SJCRH30 (cell line): ENCODE data around the gene TSPAN5. TPM values are rescaled to one million over a fixed set of nuclear protein-coding genes. Genes with fewer than 3 reads are reported as not detected.

Source experiments
- DNase-seq, 2 experiments: peaks; one replicate each; pipeline ENCODE4 v3.0.0-alpha.2; 2015 to 2020
- H3K27ac ChIP-seq: fragments of 250-450 bp; sonication (Bioruptor Pico); 2 replicates; pipeline ENCODE4 v1.5.1; 2020; ENCODE audit warnings: mild to moderate bottlenecking, moderate library complexity
- H3K27me3 ChIP-seq: fragments of 250-450 bp; sonication (Bioruptor Pico); 2 replicates; pipeline ENCODE4 v1.5.1; 2020; ENCODE audit warnings: mild to moderate bottlenecking, moderate library complexity
- H3K36me3 ChIP-seq: fragments of 250-450 bp; sonication (Bioruptor Pico); 2 replicates; pipeline ENCODE4 v1.5.1; 2020; ENCODE audit warnings: mild to moderate bottlenecking, moderate library complexity
- H3K4me1 ChIP-seq: fragments of 250-450 bp; sonication (Bioruptor Pico); 2 replicates; pipeline ENCODE4 v1.5.1; 2020; ENCODE audit warnings: mild to moderate bottlenecking, moderate library complexity
- H3K4me3 ChIP-seq: fragments of 250-450 bp; sonication (Bioruptor Pico); 2 replicates; pipeline ENCODE4 v1.5.1; 2020; ENCODE audit warnings: mild to moderate bottlenecking, moderate library complexity
- H3K9me3 ChIP-seq: fragments of 250-450 bp; sonication (Bioruptor Pico); replicated peaks from 2 replicates; pipeline ENCODE4 v1.5.1; 2020; ENCODE audit warnings: mild to moderate bottlenecking, moderate library complexity
- total RNA-seq: library from RNA; depleted of rRNA; stranded (reverse); fragments of >200 nt; shearing (Covaris generic); gene quantifications from 2 replicates; pipeline ENCODE4 v1.2.3, GENCODE V29; 2014

TSPAN5 gene
- total RNA-seq, 1 experiment from 2014 or later: 27.2 TPM

DNA sequence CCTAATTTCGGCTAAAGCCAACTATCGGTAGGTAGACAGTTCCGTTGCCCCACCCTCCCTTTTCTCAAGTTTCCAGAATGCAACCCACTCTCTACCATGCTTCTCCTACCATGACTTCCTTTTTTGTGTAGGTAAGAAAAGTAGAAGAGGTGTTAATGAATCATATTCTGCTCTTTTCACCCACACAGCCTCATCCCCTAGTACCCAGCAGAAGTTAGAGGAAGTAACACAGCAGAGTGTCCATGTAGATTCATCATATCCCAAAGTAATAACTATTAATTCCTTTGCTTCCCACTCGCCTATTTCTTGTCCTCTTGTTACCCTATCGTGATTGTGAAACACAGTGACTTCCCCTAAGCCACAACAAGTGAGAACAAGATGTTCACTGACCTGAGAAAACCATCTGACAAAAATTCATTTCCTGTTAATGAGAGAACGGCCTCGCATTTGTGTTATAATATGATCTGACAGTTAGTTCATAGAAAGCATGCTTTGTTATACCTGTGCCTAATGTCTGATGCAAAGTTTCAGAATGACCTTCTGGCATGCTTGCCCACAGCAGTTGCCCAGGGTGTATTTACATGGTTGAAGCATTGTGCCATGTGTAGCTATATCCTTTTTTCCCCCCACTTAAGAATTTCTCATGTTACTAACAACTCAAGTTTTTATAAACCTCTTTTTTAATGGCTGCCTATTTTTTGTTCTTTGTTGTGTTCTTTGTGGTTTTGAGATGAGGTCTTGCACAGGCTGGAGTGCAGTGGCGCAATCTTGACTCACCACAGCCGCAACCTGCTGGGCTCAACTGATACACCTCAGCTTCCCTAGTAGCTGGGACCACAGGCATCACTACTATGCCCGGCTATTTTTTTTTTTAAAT lies 211.7 kb downstream of the TSPAN5 start:
- H3K27ac ChIP-seq: no peak overlapping the region
- H3K4me1 ChIP-seq: peaks cover 42% of the 10 kb centered on the region
- no peaks in the 10 kb centered on the region for H3K9me3 ChIP-seq
- H3K36me3 ChIP-seq: peaks cover 10% of the 10 kb centered on the region
- no peaks in the 10 kb centered on the region for H3K27me3 ChIP-seq
- DNase-seq: peak; percentile 25 to 46
- H3K4me3 ChIP-seq: no peak overlapping the region

DNA sequence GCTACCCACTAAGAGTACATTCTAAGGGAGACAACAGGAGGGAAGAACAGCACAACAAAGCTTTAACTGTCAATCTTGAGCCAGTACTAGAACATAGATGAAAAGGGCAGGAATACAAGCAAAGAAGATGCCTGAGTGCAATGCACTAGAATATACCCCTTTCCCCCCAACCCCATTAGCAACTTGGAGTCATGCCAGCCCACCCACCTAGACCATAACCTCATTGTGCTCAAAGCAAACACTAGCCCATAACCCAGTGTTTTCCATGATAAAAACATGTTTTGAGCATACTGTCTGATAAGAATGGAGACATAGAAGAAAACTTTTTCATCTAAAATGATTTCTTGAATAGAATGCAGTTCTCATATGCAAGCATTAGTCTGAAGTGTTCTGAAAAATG lies 214.0 kb downstream of the TSPAN5 start:
- Histone ChIP-seq H3K27me3 (no peaks in the 10 kb centered on the region), H3K4me1 (peaks cover 32% of the 10 kb centered on the region), H3K27ac (no peak overlapping the region), H3K9me3 (no peaks in the 10 kb centered on the region), H3K4me3 (no peak overlapping the region), H3K36me3 (peaks cover 16% of the 10 kb centered on the region)
- peak; percentile 53 to 72 for DNase-seq

DNA sequence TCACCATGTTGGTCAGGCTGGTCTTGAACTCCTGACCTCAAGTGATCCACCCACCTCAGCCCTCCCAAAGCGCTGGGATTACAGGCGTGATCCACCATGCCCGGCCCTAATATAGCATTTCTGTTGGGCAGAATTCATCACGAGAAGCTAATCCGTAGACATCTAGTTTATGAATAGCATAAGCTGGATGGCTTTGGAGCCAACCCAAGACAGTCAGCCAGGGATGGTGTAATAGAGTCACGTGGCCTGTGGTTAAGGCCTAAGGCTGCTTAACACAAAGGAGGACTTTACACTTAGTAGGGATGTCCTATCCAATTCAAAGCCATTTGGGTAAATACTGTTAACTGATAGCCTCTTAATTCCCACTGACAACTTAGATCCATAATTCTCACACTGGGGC lies 223.6 kb downstream of the TSPAN5 start:
- Histone ChIP-seq H3K4me1 (no peaks in the 10 kb centered on the region), H3K4me3 (no peak overlapping the region), H3K36me3 (peaks cover 39% of the 10 kb centered on the region), H3K9me3 (no peaks in the 10 kb centered on the region), H3K27ac (no peak overlapping the region), H3K27me3 (no peaks in the 10 kb centered on the region)
- no peak for DNase-seq

DNA sequence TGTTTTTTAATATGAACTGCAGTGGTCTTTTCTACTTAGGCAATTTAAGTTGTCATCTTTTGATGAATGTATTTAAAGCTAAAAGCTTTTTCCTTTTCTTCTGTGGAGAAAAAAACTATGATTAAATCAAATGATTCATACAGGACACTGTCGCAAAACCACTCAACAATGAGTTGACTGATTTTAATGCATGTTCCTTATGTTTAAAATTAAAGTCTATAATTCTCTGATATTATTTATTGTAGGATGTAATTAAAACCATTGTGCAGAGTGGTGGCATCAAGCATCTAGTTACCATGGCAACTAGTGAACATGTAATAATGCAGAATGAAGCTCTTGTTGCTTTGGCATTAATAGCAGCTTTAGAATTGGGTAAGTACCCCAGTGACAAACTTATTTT lies 224.7 kb downstream of the TSPAN5 start:
- Histone ChIP-seq H3K9me3 (no peaks in the 10 kb centered on the region), H3K27me3 (no peaks in the 10 kb centered on the region), H3K4me1 (no peaks in the 10 kb centered on the region), H3K4me3 (no peak overlapping the region), H3K27ac (no peak overlapping the region), H3K36me3 (peaks cover 34% of the 10 kb centered on the region)
- no peak for DNase-seq

DNA sequence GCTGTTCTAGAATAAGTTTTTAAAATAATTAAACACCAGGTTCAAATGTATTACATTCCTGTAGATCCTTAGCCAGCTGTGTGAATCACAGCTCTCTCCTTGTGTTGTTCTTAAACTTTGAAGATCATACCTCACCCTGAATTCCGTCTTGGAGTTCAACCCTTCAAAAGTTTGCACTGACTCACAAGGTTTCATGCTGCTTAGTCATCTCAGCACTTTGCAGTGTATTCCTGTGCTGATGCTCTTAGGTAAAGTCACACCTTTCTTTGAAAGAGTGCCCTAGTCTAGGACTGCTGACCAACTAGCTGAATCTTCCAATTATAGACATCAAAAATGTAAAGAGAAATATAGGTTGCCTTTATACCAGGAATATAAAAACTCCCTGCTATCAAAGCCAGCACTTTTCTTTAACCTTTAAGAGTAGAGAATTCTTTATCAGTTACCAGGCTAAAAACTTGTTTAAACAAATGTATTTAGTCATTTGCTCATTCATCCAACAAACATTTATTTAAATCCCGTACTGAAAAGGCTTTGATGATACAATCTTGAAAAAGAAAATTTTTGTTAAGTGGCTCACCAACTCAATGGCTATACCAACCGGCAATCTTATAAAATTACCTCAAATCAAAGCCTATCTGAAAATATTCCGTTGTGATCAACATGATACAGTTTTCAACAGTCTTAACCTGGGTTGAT lies 227.6 kb downstream of the TSPAN5 start:
- Histone ChIP-seq H3K36me3 (peaks cover 29% of the 10 kb centered on the region), H3K9me3 (no peaks in the 10 kb centered on the region), H3K27me3 (no peaks in the 10 kb centered on the region), H3K4me1 (no peaks in the 10 kb centered on the region), H3K4me3 (no peak overlapping the region), H3K27ac (no peak overlapping the region)
- no peak for DNase-seq

DNA sequence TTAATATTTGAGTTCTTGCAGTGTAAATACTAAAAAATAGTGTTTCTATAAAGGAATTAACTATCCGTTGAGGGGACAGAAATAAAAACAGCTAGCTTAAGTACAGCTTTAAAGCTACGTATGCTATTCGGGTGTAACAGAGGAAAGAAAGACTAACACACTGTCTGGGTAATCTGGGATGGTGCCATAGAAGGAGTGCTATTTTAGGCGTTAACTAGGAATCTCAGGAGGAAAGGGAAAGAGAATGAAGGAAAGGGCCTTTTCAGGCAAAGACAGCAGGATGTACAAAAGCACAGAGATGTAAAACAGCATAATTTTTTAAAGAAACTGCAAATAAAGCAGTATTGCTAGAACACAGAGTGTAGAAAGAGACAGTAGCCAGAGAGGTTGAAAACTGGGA lies 235.4 kb downstream of the TSPAN5 start:
- Histone ChIP-seq H3K4me1 (no peaks in the 10 kb centered on the region), H3K4me3 (no peak overlapping the region), H3K27me3 (no peaks in the 10 kb centered on the region), H3K27ac (no peak overlapping the region), H3K9me3 (no peaks in the 10 kb centered on the region), H3K36me3 (peaks cover 61% of the 10 kb centered on the region)
- DNase-seq: no peak

DNA sequence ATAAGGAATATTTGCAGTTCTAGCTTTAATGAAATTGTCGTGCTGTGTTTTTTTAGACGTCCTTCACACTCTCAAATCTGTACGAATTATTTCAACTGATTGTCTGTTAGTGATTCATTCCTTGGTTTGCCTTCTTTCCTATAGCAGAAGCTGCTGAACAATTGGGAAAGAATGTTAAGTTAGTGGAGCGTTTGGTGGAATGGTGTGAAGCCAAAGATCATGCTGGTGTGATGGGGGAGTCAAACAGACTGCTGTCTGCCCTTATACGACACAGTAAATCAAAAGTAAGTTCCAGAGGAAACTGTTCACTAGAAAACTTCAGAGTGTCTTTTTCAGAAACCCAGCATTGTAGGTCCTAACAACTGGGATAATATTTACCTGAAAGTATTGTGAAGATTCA lies 237.3 kb downstream of the TSPAN5 start:
- Histone ChIP-seq H3K4me3 (no peak overlapping the region), H3K27me3 (no peaks in the 10 kb centered on the region)
- no peak for DNase-seq

More for the DNA sequence above, 237.3 kb downstream of the TSPAN5 start:
- Histone ChIP-seq H3K4me1 (no peaks in the 10 kb centered on the region), H3K36me3 (peaks cover 68% of the 10 kb centered on the region), H3K27ac (no peak overlapping the region), H3K9me3 (no peaks in the 10 kb centered on the region)
